ENCODE measurements around the gene TTC9.

DNA sequence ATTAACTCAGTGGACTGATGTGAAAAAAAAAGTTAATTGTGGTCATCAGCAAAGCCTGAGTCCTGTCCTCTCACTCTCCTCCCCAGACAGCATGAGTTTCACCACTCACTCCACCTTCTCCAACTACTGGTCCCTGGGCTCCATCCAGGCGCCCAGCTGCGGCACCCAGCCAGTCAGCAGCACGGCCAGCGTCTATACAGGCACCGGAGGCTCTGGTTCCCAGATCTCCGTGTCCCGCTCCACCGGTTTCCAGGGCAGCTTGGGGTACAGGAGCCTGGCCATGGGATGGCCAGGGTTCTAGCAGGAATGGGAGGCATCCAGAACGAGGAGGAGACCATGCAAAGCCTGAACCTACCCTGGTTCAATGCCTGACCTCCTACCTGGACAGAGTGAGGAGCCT, 47.3 kb upstream of the TTC9 start:
- TF ChIP-seq EZH2 (IDR thresholded peaks at IDR 0.05; ENCODE audit: low read length, unreplicated experiment): no peak
- TF ChIP-seq, protein P1, sequence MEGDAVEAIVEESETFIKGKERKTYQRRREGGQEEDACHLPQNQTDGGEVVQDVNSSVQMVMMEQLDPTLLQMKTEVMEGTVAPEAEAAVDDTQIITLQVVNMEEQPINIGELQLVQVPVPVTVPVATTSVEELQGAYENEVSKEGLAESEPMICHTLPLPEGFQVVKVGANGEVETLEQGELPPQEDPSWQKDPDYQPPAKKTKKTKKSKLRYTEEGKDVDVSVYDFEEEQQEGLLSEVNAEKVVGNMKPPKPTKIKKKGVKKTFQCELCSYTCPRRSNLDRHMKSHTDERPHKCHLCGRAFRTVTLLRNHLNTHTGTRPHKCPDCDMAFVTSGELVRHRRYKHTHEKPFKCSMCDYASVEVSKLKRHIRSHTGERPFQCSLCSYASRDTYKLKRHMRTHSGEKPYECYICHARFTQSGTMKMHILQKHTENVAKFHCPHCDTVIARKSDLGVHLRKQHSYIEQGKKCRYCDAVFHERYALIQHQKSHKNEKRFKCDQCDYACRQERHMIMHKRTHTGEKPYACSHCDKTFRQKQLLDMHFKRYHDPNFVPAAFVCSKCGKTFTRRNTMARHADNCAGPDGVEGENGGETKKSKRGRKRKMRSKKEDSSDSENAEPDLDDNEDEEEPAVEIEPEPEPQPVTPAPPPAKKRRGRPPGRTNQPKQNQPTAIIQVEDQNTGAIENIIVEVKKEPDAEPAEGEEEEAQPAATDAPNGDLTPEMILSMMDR (conservative IDR thresholded peaks at IDR 0.05; ENCODE audit: low read depth, low read length): no peak
